GM12801 (cell line): Measurements from ENCODE around the gene PTEN.

ENCODE experiments used
- CTCF ChIP-seq: IDR thresholded peaks from one replicate; pipeline ENCODE4 v1.5.1; 2011; ENCODE audit warnings: control low read depth; ENCODE audit not compliant: insufficient read length; ENCODE audit errors: extremely low read depth

The PTEN gene

GRCh38 chr10:87887146-87887545 lies 23.7 kb downstream of the PTEN start:
- TF ChIP-seq CTCF, result no peak

GRCh38 chr10:87887548-87888289 lies 24.3 kb downstream of the PTEN start:
- TF ChIP-seq CTCF, result no peak

GRCh38 chr10:87895430-87895829 lies 32.0 kb downstream of the PTEN start:
- TF ChIP-seq CTCF, result no peak

- no peak for TF ChIP-seq CTCF
Observed at GRCh38 chr10:87896216-87896615, 32.8 kb downstream of the PTEN start.

GRCh38 chr10:87913156-87913921 lies 49.9 kb downstream of the PTEN start:
- no peak for TF ChIP-seq CTCF

- TF ChIP-seq CTCF, result no peak
Observed at GRCh38 chr10:87915406-87915805, 52.0 kb downstream of the PTEN start.

DNA sequence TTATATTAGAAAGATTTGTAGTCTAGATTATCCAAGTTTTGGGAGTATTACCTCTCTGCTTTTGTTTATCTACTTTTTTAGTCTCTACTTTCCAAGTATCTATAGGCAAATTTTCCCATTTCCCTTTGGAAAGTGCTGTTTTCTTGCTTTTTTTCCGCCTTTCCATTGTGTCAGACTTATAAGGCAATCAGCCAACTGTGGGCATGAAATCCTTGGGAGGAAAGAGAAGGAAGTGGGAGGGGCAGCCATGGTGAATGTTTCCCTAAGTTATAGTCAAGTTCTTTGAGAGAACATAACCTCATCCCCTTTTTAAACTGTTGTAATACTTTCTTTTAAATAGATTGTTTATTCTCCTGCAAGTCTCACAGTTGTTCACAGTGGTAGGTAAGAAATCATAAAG lies 52.6 kb downstream of the PTEN start:
- no peak for TF ChIP-seq CTCF
